CD4-positive, alpha-beta T cell (primary cell): ENCODE data around the gene PPOX. TPM values are rescaled to one million over a fixed set of nuclear protein-coding genes. Genes with fewer than 3 reads are reported as not detected.

Experiments
- ATAC-seq: fragments of 200-7000 bp; cut with Tn5 transposase; one replicate; pipeline ENCODE4 v1.10.0; 2022; ENCODE audit warnings: mild to moderate bottlenecking; ENCODE audit not compliant: poor library complexity
- CTCF ChIA-PET: fragments of 350-600 bp; sonication (Branson Sonifier 250); formaldehyde crosslinking; loops from one replicate; lab custom pipeline; 2021; ENCODE audit warnings: antibody characterized with exemption, inconsistent platforms; lab: Charles Lee
- POLR2A ChIA-PET: fragments of 350-600 bp; sonication (Branson Sonifier 250); formaldehyde crosslinking; loops from one replicate; lab custom pipeline; 2021; ENCODE audit warnings: antibody characterized with exemption, inconsistent platforms; lab: Charles Lee
- DNase-seq, 14 experiments: peaks; one replicate each; pipeline ENCODE4 v3.0.0-alpha.2; 2013 to 2020; ENCODE audit warnings: mixed read lengths in 2 of 14
- H3K27ac ChIP-seq, 2 donors: one replicate each; pipeline versions ENCODE4 v1.5.1 to v1.7.0; 2013; ENCODE audit warnings: low read length in 2 of 2, low read depth in 1 of 2, mild to moderate bottlenecking in 1 of 2
- H3K27me3 ChIP-seq, 2 experiments: 1 replicate in 1 of 2; 2 replicates in 1 of 2; pipeline versions ENCODE4 v1.6.1 to v1.7.0; 2013; ENCODE audit warnings: low read length in 2 of 2, control low read depth in 1 of 2, mild to moderate bottlenecking in 1 of 2, moderate library complexity in 1 of 2; ENCODE audit not compliant: insufficient read depth in 2 of 2, control insufficient read depth in 1 of 2
- H3K36me3 ChIP-seq: one replicate; pipeline ENCODE4 v1.6.1; 2013; ENCODE audit warnings: low read length, control low read depth; ENCODE audit not compliant: insufficient read depth
- H3K4me1 ChIP-seq: one replicate; pipeline ENCODE4 v1.6.1; 2013; ENCODE audit warnings: low read length, control low read depth; ENCODE audit not compliant: insufficient read depth
- H3K4me3 ChIP-seq: one replicate; pipeline ENCODE4 v1.5.1; 2013; ENCODE audit warnings: mild to moderate bottlenecking, low read length, moderate library complexity
- H3K9me3 ChIP-seq, 2 experiments: 1 replicate in 1 of 2; 2 replicates in 1 of 2; pipeline versions ENCODE4 v1.6.1 to v1.7.0; 2013; ENCODE audit warnings: low read length in 2 of 2, mild to moderate bottlenecking in 2 of 2, control low read depth in 1 of 2, moderate library complexity in 1 of 2; ENCODE audit not compliant: control insufficient read depth in 1 of 2, insufficient read depth in 1 of 2
- H3K27ac Mint-ChIP-seq: one replicate; pipeline ENCODE4 v1.8.0; 2020; ENCODE audit warnings: mixed read lengths
- H3K27me3 Mint-ChIP-seq: one replicate; pipeline ENCODE4 v1.8.0; 2021; ENCODE audit warnings: mixed read lengths
- H3K36me3 Mint-ChIP-seq: one replicate; pipeline ENCODE4 v1.8.0; 2021; ENCODE audit warnings: low read depth, mixed read lengths
- H3K4me1 Mint-ChIP-seq: one replicate; pipeline ENCODE4 v1.8.0; 2021; ENCODE audit warnings: low read depth, mixed read lengths
- H3K4me3 Mint-ChIP-seq: one replicate; pipeline ENCODE4 v1.8.0; 2020; ENCODE audit warnings: mild to moderate bottlenecking, mixed read lengths
- H3K9me3 Mint-ChIP-seq: one replicate; pipeline ENCODE4 v1.8.0; 2020; ENCODE audit warnings: mixed read lengths
- CTCF ChIP-seq: fragments of 200-600 bp; IDR thresholded peaks from one replicate; pipeline ENCODE4 v1.8.0; 2022; ENCODE audit warnings: antibody characterized with exemption, mild to moderate bottlenecking
- intact Hi-C, 2 experiments: fragments of 100-400 bp; cut with DNase I in 1 of 2; cut with micrococcal nuclease in 1 of 2; formaldehyde crosslinking; loops; one replicate each; pipeline versions ENCODE4 v1.15.1 to v1.9.0; 2023 to 2025; cut with DNase I, micrococcal nuclease
- total RNA-seq, 174 experiments: library from RNA in 2 of 174; stranded (reverse) in 2 of 174; gene quantifications; one replicate each; pipeline ENCODE4 v1.2.3 and lab custom pipeline; 2021 to 2026

The PPOX gene
- total RNA-seq, 2 experiments from 2014 or later, result 28.6 to 31.5 TPM

DNA sequence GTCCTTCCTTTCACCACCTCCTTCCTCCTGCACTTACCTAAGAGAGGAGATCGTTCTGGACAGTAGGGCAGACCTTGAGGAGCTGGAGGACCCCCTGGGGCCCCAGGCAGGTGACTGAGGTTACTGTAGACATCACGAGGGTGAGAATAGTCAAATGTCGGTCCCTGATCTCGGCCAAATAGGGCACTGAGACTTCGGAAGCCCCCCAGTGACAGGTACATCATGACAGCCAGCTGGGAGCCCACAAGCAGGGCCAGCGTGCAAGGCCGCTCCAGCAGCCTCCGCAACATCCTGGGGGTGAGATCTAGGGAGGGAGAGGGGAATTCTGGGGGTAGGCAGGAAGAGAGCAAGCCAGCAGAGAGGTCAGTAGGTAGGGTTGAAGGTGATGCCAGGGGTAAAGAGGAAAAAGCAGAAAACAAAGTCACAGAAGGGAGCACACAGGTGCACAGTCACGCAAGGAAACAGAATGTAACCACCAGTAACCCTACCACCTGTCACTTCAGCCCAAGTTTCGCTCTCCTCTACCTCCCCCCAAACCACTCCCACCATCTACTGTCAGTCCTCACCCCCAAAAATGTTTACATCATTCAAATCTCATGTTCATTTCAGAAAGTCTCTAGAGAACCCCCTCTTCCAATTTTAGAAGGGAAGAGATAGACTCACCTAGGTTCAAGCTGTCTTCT lies 9.7 kb downstream of the PPOX start:
- DNase-seq (no peak), ATAC-seq (no peak)
- no peaks in the 10 kb centered on the region for H3K27me3 ChIP-seq
- peak overlapping the region; percentile 77 for H3K4me3 ChIP-seq
- POLR2A ChIA-PET, result interaction anchor here (0.8 to 3.5 kb wide), 7 partner anchors 10 to 138 kb away, joined by 3 to 31 read pairs (median 14); partner anchors contain the start of genes DEDD, NDUFS2, PPOX and TOMM40L
- Mint-ChIP-seq H3K4me1 (peaks cover 69% of the 10 kb centered on the region), H3K4me3 (peak overlapping the region; percentile 100), H3K27ac (peak overlapping the region; percentile 97), H3K36me3 (peaks cover 64% of the 10 kb centered on the region), H3K27me3 (no peaks in the 10 kb centered on the region), H3K9me3 (no peaks in the 10 kb centered on the region)
- intact Hi-C loops, result loop anchor here in 1 of 2 experiments (2.0 to 5.0 kb wide), 2 partner anchors 13 to 46 kb away; partner anchors contain the start of gene APOA2
- no peak for TF ChIP-seq CTCF
- CTCF ChIA-PET, result interaction anchor here (0.9 to 2.3 kb wide), 5 partner anchors 10 to 206 kb away, joined by 3 to 18 read pairs (median 6); partner anchors contain the start of genes PPOX and TOMM40L
- H3K27ac ChIP-seq, result peak overlapping the region; percentile 82 to 89
- no peaks in the 10 kb centered on the region for H3K9me3 ChIP-seq
- peaks cover 50% of the 10 kb centered on the region for H3K36me3 ChIP-seq
- peaks cover 62% of the 10 kb centered on the region for H3K4me1 ChIP-seq

DNA sequence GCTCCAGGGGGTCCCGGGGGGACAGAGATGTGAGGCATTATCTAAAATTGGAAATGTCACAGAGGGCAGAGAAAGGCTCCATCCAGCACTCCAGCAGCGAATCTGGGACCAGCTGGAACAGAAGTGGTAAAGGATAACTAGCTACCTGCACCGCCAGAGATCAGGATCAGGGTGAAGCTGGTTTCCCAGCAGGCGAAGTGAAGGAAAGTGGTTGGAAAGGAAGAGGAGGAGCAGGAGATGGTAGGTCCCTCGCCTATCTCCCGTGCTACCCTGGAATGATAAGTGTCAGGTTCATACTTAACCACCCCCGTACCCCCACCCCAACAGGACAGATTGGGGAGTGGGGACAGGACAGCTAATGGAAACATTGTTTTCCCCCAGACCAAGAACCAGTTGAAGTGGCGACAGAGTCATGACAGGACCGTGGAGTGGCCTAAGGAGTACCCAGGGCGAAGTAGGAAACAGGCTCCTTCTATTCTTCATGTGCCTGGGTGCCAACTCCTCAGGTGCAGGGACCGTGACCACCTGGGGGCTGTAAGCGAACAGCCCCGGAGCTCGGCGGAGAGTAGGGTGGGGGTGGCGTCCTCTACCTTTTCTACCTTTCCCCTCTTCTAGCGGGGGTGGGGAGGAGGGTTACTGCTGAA lies 10.4 kb downstream of the PPOX start:
- no peak for TF ChIP-seq CTCF
- intact Hi-C loops, result loop anchor here in 1 of 2 experiments (2.0 to 5.0 kb wide), 2 partner anchors 14 to 46 kb away; partner anchors contain the start of gene APOA2
- Histone ChIP-seq H3K9me3 (no peaks in the 10 kb centered on the region), H3K36me3 (peaks cover 43% of the 10 kb centered on the region), H3K4me3 (peak overlapping the region; percentile 77), H3K27ac (peak overlapping the region; percentile 82 to 89), H3K27me3 (no peaks in the 10 kb centered on the region), H3K4me1 (peaks cover 69% of the 10 kb centered on the region)
- H3K27ac Mint-ChIP-seq, result peak overlapping the region; percentile 97
- CTCF ChIA-PET, result interaction anchor here (0.9 to 2.3 kb wide), 5 partner anchors 11 to 206 kb away, joined by 3 to 18 read pairs (median 6); partner anchors contain the start of genes PPOX and TOMM40L
- ATAC-seq (no peak), DNase-seq (no peak)
- H3K36me3 Mint-ChIP-seq, result peaks cover 57% of the 10 kb centered on the region
- no peaks in the 10 kb centered on the region for H3K9me3 Mint-ChIP-seq
- H3K27me3 Mint-ChIP-seq, result no peaks in the 10 kb centered on the region
- H3K4me3 Mint-ChIP-seq, result peak overlapping the region; percentile 100
- POLR2A ChIA-PET, result interaction anchor here (0.8 to 3.5 kb wide), 10 partner anchors 9 to 137 kb away, joined by 3 to 31 read pairs (median 6); partner anchors contain the start of genes ARHGAP30, DEDD, NDUFS2 and PPOX
- peaks cover 66% of the 10 kb centered on the region for H3K4me1 Mint-ChIP-seq
